Stimulated activated CD8-positive, alpha-beta memory T cell treated with anti-CD3 and anti-CD28 coated beads, Interleukin-4, amount 100 ng/mL, for 4 hours (primary cell): ENCODE measurements around the gene PARD3B.

Source experiments
- DNase-seq, 2 donors: peaks; one replicate each; pipeline ENCODE4 v3.0.0-alpha.2; 2020; ENCODE audit warnings: low read depth in 2 of 2, low spot score in 1 of 2

PARD3B gene

DNA sequence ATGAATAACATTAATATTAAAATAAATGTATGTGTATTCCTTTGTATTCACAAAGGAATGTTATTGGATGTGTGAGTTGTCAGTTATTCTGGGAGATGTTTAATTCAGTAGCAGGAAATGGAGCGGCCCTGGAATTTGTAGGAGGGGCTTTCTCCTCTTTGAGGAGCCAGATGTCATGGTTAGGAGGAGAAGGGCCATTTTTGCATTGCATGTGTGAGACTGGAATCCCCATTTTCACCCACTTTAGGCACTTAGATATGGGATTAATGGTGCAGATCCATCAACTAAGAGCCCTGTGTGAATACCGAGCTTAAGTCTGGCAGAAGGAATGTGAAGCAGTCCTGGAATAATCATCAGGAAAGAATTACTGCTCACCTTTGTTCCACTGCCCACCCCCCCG is 439.2 kb downstream of the PARD3B start:
- DNase-seq, result no peak

DNA sequence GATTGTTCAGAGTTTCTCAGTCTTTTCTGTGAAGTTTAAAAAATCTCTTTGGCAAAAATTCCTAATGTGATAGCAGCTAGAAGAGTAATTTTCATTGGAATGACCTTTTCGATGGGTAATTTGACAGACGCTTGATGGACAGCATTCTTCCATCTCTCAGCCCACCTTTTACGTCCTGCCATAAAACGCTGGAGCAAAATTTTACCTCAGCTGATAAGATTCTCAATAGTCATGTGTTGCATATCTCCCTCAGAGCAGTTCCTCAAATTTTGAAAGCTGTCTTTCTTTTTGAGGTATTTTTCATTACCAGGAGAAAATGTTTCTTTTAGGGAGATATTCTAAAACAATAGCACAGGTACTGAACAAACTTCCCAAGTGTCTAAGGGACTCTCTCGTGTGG is 441.4 kb downstream of the PARD3B start:
- DNase-seq, result no peak

DNA sequence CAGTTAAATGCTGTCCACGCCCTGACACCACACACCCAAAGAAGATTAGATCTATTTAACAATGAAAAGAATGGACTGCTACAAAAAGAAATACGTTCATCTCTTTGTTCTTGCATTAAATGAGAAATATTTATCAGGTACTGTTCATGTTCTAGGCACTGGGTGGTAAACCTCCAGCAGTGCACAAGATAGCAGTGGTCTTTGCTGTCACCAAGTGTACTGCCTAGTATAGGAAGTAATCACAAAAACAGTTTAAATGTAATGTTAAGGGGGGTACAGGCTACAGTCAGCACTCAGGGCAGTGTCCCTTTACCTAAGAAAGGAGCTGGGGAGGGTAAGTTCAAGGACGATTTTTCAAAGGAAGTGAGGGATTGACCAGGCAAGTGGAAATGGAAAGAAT is 443.6 kb downstream of the PARD3B start:
- no peak for DNase-seq

DNA sequence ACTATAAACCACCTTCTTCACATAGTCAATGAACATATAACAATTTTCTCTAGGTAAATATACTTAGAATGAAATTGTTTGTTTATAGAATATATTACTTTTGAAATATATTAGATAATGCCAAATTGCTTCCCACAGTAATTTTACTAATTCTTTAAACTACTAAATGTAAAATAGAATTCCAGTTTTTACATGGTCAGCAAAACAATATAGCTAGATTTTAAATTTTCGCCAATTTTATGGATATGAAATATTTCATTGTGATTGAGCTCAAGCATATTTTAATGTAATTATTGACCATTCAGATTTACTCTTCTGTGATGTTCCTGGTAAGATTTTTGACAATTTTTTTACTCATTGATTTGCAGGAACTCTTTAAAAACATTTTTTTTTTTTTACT is 444.6 kb downstream of the PARD3B start:
- no peak for DNase-seq

DNA sequence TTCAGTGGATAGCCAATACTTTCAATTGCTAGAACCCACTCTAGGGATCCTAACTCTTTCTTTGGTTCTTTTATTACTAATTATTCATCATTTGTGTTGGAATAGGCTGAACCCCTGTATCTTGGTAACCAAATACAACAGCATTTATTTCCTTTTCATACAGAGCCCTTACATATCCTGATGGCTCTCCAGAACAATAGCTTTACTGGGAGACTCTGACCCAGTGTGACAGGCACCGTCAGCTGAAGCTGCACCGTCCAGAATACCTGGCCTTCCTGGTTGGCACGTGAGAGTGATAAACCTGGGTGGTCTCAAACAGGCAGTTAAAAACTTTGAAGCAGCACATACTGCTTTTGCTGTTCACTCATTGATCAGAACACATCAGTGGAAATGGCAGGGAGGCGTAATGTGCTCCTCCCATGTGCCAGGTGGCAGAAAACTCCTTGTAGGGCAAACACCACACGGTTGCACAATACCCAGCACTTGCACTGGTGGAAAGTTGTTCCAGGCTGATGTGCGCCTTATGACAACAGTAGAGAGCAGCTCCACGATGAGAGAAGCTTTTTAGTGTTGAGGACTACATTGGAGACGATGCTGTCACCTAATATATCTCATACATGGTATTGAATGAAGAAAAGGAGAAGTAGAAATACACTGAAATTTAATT is 456.2 kb downstream of the PARD3B start:
- no peak for DNase-seq

DNA sequence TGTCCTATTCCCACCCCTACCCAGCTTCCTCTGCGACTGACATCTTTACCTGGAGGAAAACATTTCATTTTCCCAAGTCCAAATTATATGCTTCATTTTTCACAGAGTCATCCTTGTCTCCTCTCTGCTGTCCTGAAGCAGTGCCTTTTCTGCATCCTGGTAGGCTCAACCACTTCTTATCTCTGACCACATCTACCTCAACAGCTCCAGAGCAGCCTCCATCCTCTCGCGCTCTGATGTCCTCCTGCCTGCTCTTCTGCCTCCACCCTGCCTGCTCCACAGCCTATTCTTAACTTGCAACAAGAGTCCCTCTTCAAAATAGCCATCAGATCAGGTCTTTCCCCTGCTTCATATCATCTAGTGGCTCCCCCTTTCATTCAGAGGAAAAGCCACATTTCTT is 457.1 kb downstream of the PARD3B start:
- no peak for DNase-seq

DNA sequence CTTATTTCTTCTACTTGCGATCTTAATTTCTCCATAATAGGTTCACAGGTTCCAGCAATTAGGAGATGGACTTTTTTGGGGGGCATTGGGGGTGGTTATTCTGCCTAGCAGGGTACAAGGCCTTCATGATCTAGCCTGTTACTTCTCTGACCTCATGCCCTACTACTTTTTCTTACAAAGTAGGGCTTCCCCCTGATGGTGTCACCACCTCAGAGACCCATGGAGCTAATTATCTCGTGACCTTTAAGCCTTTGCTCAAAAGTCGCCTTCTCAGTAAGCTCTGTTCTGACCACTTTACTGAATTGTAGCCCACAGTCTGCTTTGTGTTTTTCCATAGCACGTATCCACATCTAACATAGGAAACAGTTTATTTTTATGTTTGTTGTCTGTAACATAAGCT is 458.0 kb downstream of the PARD3B start:
- no peak for DNase-seq

DNA sequence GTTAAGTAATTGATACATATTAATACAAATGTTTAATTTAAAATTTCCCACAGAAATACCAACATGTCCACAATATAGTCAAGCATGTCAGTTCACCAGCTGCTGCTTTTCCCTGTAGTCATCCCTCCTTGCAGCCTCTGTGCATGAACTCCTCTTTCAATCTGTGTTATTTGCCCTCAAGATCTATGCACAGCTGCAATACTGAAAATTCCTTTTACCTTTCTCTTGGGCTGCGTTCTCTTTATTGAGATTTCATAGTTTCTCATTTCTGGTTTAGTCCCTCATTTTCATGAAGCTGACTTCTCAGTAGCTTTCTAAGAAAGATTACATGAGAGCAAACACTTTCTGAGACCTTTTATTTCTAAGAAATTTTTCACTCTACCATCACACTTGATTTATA is 464.9 kb downstream of the PARD3B start:
- no peak for DNase-seq

DNA sequence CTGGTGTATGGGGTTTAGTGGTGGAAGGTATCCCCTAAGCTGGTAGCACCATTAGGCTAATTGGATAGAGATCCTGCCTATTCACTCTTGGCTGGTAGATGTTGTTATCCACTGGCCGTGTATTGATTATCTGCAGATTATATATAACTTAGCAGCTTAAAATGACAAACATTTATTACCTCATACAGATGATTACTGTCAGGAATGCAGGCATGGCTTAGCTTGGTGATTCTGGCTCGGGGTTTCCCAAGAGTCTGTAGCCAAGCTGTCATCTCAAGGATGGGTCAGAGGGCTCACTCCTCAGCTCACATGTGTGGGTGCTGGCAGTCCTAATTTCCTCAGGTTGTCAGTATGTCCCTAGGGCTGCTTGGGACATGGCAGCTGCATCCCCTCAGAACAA is 465.8 kb downstream of the PARD3B start:
- no peak for DNase-seq

DNA sequence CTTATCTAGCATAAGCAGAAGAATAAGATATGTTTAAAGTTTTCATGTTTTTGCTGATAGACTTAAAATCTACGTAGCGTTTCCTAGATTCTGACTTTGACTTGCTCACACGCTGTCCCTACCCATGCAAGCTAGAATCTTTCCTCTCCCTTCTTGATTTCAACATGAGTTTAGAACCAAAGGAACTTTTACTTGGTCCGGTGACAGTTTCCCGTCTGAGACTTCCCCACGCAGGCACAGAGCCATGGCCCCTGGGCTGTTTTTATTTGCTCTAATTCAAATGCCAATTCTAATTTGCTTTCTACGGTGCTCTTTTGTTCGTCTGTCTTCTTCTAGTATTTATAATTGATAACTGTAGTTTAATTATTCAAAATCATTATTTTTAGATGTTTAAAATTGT is 467.7 kb downstream of the PARD3B start:
- DNase-seq, result no peak

DNA sequence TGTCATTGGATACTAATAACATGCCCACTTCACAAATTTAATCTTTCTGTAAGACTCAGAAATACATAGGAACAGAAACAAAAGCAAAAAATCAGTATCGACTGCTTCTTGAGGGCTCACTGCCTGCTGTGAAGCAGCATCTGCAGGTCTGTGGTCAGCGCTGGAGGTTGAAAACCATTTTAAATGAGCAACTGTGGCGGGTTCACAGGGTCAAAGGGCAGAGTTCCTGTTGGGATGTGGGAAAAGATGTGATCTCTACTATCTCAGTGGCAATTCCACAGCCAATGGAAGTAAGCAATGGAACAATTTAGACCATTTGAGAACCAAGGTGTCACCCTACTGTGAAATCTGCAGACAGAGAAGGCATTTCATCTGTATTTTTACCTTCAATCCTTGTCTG is 468.3 kb downstream of the PARD3B start:
- no peak for DNase-seq

DNA sequence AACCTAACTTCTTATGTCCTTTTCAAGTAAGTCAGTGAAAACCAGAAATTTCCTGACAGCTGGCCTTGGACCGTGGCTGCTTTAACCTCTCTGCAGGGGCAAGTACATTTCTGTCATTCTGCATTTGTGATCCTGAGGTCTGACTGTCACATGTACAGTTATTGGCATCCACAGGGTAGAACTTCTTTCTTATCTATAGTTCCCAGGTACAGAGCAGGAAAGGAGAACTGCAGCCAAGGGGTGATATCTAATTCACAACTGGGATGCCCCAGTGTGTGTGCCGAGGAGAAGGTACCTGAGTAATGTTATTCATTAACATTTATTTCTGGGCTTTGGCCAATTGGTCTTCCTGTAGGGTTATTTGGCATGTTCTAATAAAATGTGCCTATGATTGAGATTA is 468.9 kb downstream of the PARD3B start:
- no peak for DNase-seq

DNA sequence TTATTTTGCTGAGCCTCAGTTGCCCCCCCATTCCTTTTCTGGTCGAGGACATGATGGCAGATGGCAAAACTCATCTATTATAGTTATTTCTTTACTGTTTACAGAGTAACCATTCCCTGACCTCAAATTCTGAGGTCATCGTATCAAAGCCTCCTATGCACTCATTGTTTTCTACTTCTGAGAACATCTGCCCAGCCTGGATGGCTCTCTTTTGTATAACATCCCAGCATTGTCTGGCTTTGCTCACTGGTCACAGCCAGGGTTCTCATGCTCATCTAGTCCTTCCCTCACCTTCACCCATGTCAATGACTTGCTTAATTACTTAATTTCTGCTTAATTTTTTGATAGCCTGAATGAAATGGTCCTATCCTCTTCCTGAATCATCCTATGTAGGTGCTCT is 472.1 kb downstream of the PARD3B start:
- DNase-seq, result no peak

DNA sequence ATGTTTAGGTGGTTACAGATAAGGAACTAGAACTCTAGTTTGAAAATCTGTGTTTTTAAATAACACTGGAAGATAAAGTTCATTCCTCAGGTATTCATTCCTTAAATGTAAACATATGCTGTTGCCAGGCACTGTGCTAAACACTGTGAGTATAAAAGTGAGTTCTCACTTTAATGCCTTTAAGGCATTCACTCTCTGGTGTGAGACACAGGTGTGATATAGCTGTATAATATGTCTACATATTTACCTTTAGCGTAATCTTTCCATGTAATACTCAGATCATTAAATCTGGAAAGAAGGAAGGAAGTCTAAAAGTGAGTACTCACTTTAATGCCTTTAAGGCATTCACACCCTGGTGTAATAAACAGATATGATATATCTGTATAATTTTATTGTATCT is 472.6 kb downstream of the PARD3B start:
- no peak for DNase-seq

DNA sequence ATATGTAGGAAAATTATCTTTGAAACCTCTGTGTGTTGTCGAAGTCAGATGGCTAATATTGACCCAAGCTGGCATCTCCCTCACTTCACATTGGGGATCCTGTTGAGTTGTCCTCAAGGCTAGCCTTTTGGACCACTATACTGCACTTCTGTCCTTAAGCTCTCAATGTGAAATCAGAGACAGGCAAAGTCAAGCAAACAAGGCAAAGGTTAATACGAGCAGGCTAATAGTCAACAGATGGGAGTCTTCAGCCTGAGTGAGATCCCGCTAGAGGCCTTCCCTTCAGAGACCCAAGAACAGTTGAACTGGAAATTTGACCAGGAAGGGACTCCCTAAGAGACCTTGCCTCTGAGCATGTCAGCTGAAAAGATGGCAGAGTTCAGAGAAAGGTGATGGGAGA is 475.4 kb downstream of the PARD3B start:
- DNase-seq, result no peak

DNA sequence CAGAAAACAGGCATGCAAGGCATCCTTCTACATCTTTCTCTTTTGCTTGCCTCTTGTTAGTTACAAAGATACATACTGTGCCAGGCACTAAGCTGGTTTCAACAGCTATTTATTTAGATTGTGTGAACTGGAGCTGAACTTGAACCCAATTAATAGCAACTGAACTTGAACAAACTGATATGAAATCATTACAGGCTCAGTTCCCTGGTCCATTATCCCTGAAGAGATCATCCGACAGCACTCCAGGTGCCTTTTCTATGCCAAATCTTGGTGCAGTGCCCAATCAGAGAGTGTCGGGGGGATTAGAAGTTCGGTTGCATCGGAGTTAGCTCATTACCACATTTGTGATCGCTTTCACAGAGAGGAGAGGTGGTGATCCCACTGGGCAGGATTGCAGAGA is 477.6 kb downstream of the PARD3B start:
- no peak for DNase-seq

DNA sequence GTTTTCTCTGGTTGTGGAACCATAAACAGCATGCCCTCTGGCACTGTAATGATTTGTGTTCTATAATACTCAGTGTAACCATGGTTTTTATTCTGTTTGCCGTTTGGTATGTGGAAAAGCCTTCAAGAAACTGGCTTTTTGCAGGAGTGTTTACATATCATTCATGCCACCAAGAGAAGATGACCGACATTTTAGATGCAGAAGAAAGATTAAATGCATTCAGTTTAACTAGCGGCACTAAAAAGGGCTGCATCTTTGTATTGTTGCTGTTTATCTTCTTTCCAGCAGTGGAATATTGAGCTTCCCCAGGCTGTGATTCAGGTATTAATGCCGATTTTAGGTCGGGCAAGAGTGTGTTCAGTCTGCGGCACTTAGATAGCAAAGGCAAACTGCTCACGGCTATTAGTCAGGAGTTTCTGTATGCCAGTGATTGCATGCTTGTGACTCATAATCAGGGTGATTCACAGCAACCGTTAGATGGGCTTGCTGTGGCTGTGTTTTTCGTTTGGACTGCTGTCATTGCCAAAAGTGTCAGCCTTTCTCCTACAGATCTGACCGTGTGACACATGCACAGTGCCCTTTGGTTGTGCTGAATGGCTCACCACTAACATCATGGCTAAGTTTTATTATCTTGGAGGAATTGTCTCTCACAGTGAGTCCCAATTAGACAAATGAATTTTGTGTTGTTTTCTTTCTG is 479.7 kb downstream of the PARD3B start:
- DNase-seq, result no peak

DNA sequence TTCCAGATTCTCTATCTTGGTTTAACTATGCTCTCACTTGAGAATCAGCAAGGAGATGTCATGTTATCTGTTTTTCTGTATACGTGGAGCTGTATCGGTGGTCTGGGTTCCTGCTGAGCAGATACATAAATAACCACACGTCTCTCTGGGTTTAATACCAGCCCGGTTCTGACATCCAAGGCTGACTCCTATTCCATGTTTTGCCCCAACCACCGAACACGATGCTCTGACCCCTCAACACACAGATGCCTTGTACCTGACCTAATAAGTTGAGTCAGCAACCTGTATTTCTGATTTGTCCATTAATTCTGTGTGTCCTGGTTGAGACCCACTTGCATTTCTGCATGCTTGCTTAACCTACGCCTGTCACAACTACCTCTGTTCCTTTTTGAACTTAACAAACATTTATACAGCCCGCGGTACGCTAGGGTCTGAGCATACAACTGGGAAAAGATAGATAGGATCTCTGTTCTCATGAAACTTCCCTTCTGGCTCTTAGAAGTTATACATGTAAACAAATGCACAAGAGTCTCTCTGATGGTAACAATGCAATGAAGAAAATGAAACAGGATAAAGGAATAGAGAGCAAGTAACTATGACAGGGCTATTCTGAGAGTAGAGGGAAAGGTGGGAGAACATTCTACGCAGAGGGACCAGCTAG is 480.4 kb downstream of the PARD3B start:
- DNase-seq, result no peak

DNA sequence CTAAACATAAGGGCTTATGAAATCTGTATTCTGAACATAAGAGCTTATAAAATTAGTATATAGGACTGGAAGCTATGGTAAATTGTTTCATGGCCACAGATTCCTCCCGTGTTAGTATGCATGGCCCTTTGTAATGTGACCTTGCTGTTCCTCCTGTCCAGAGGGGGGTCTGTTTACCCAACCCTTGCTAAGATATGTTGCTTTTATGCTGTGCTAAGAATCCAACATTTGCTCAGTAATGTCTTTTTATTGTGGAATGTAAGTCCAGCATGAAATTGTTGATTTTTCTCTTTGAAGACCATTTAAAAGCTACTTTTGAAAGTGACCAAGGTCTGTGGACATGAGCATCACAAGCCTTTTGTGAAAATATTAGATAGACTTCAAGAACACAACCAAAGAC is 485.4 kb downstream of the PARD3B start:
- no peak for DNase-seq

DNA sequence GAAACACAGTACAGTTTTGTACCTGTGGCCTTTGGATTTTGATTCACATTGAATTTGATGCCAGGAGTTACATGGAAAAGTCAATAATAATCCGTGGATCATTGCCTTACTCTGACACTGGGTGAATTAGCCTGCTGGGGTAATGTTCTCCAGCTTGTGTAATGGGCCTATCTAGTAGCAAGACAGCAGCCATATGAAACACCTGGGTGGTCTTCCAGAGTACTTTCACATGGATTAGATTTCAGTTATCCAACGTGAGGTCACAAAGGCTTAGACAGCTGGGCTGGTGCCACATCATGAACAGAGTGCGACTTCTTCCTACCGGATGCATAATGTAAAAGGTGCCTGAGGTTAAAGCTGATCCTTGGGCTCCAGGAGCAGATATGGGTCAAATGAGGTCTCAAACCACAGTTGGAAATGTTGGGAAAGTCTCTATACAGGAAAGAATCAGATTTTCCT is 486.8 kb downstream of the PARD3B start:
- no peak for DNase-seq

DNA sequence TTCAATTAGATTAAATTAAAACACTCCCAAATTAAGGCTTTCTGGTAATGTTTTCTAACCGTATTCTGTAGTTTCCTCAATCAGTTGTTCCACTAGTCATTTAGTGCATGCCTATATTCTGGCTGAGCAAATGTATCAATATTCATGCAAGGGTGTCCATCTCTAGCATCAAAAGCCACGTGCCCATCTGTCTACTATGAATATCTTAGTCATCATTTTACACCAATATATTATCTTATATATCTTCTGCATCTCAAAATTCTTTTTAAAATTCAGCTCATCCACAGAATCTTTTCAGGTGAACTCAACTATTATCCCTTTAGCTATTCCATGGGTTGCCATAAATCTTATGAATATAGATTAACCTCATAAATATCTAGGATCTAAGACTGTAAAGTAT is 488.2 kb downstream of the PARD3B start:
- DNase-seq, result no peak

DNA sequence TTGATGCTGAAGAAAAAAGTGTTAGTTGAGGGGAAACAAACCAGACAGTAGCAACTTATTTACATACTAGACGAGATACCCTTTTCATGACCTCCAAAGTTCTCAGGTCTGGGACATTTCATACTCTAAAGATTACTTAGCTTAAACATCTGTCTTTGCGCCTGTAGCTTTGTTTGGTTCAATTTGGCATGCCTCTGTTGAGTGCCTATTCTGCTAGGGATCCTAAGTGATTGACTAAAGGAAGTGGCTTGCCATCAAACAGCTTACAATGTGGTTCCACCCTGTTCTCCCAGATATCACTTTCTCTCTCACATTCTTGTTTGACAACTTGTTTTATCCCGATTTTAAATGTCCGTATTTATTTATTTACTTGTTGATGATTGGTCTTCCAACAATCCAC is 488.8 kb downstream of the PARD3B start:
- no peak for DNase-seq

DNA sequence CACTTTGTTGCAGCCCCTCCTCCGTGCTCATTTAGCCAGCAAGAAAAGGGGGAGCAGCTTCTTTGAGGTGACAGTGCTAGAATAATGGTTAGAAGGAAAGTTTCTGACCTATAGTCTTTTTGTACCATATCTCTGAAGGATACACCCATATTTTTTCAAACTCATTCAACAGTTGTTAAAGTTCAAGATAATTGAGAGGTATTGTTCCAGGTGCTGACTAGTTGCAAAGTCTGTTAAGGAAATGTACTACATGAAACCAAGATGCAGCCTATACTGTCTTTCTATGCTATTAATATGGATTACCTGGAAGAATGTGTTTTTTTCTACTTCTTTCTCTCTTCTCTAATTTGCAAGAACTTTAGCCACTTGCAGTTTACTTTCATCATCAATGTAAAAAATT is 495.0 kb downstream of the PARD3B start:
- no peak for DNase-seq
